Measurements from ENCODE around the gene CACNA1B. TPM values are rescaled to one million over a fixed set of nuclear protein-coding genes. Genes with fewer than 3 reads are reported as not detected.
"Not testable (repeated sequence)": the region's sequence is repeated elsewhere in the genome, so short reads cannot be mapped to it uniquely, and the experiment has no call there.

The CACNA1B gene
- not detected for total RNA-seq

DNA sequence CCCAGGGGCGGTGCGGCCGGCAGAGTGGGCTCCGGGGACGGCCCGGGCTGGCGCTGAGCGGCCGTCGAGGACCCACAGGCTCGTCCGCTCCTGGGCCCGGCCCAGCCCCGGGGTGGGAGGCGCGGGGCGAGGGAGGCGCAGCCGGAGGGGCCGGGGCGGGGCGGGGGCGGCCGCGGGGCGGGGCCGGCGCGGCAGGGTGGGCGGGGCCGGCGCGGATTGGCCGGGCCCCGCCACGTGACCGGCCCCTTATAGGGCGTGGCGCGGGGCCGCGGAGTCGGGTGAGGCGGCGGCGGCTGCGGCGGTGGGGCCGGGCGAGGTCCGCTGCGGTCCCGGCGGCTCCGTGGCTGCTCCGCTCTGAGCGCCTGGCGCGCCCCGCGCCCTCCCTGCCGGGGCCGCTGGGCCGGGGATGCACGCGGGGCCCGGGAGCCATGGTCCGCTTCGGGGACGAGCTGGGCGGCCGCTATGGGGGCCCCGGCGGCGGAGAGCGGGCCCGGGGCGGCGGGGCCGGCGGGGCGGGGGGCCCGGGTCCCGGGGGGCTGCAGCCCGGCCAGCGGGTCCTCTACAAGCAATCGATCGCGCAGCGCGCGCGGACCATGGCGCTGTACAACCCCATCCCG lies at the start of gene CACNA1B:
TSS of gene CACNA1B (plus strand) at position 277 of the 617 bp plus-strand sequence. CDS start at position 429, 152 bp downstream.
- not testable (repeated sequence) for ATAC-seq (ENCODE audit: low FRiP score); DNase-seq (ENCODE audit: low spot score)

DNA sequence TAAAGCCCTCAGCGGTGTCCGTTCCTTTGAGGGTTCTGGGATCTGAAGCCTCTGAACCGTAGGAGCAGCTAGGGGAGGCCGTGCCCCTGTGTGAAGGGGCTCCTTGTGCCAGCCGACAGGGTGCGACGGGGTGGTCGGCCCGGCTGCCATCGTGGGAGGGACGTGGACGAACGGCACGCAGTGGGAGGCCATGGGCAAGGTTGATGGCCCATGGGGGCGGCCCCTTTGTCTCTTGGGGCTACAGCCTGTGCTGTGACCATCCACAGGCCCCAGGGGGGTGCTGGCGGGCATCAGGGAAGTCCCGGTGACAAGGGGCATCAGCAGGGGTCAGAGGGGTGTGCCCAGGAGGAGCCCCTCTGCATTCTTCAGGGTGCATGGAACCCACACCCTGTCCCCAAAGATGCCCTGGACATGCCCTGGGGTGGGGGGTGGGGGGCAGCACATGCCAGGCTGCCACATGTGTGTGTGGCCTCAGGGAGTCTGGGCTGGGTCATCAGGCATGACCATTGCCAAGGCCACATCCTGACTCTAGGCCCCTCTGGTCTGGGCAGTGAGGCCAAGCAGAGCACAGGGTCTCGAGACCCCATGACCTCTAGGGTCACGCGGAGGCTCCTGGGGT lies 49.6 kb upstream of the CACNA1B start:
- DNase-seq (ENCODE audit: low spot score) (no peak), ATAC-seq (ENCODE audit: low FRiP score) (no peak)
- TF ChIP-seq, protein P1, sequence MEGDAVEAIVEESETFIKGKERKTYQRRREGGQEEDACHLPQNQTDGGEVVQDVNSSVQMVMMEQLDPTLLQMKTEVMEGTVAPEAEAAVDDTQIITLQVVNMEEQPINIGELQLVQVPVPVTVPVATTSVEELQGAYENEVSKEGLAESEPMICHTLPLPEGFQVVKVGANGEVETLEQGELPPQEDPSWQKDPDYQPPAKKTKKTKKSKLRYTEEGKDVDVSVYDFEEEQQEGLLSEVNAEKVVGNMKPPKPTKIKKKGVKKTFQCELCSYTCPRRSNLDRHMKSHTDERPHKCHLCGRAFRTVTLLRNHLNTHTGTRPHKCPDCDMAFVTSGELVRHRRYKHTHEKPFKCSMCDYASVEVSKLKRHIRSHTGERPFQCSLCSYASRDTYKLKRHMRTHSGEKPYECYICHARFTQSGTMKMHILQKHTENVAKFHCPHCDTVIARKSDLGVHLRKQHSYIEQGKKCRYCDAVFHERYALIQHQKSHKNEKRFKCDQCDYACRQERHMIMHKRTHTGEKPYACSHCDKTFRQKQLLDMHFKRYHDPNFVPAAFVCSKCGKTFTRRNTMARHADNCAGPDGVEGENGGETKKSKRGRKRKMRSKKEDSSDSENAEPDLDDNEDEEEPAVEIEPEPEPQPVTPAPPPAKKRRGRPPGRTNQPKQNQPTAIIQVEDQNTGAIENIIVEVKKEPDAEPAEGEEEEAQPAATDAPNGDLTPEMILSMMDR (IDR thresholded peaks at IDR 0.05), result no peak

DNA sequence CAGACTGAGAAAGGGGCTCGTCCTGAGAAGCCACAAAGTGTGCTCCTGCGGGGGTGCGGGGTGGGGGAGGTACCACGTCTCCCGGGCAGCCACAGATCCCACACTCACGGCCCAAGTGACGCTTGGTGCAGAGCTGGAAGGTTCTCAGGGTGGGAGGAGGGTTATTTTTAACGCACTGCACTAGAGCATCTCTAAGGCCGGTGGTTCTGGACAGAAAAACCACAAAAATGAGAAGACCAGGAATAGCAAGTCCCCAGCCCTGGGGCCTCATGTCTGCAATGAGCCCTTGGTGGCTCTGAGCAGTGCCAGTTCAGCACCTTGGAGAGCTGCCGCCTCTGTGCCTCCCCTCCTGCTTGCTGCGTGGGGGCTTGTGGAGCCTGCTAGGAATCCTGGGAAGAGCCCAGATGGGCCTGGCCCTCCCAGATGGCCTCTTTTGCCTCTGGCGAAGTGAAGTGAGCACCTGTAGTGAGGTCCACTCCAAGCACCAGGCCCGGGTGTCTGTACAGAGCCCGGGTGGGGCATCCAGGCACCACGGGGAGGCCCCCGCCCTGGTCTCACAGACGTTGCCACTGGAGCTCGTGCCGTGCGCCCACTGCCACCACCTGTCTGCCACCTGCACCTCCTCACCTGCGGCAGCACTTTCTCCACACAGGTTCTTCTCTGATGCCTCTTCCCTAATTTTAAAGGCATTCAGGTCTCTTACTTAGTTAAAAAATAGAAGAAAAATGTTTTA lies 48.9 kb upstream of the CACNA1B start:
- ATAC-seq (ENCODE audit: low FRiP score), result no peak
- TF ChIP-seq, protein P1 (IDR thresholded peaks at IDR 0.05), result no peak
- no peak for DNase-seq (ENCODE audit: low spot score)

GRCh38 chr9:137829260-137829996 lies 48.2 kb upstream of the CACNA1B start:
- DNase-seq (ENCODE audit: low spot score) (no peak), ATAC-seq (ENCODE audit: low FRiP score) (no peak)
- TF ChIP-seq, protein P1 (IDR thresholded peaks at IDR 0.05), result no peak

- ATAC-seq (ENCODE audit: low FRiP score) (no peak), DNase-seq (ENCODE audit: low spot score) (no peak)
- TF ChIP-seq, protein P1 (IDR thresholded peaks at IDR 0.05), result no peak
Observed at GRCh38 chr9:137832191-137832700, 45.3 kb upstream of the CACNA1B start.

- DNase-seq (ENCODE audit: low spot score) (no peak), ATAC-seq (ENCODE audit: low FRiP score) (no peak)
- TF ChIP-seq, protein P1 (IDR thresholded peaks at IDR 0.05), result no peak
Observed at GRCh38 chr9:137832830-137833590, 44.6 kb upstream of the CACNA1B start.
